GM12878 (cell line): ENCODE data around the gene CEP57. TPM values are rescaled to one million over a fixed set of nuclear protein-coding genes. Genes with fewer than 3 reads are reported as not detected.

Experiments
- ATAC-seq: fragments of 200-7000 bp; cut with Tn5 transposase; 3 replicates; pipeline ENCODE4 v1.9.1; 2020; ENCODE audit warnings: mild to moderate bottlenecking, moderate library complexity
- BruUV-seq: library from RNA; stranded (reverse); fragments of 400-500 nt; replicated peaks from 2 replicates; lab custom pipeline; 2021; lab: Mats Ljungman, UMichigan
- CTCF ChIA-PET: fragments of 300-600 bp; sonication (Branson Sonifier 250); formaldehyde crosslinking; extraction: SDS; loops from one replicate; lab custom pipeline; 2021; ENCODE audit warnings: inconsistent platforms; lab: Yijun Ruan, JAX
- POLR2A ChIA-PET: fragments of 350-600 bp; formaldehyde crosslinking; extraction: SDS; loops from one replicate; lab custom pipeline; 2021; ENCODE audit warnings: inconsistent platforms; lab: Charles Lee
- RAD21 ChIA-PET: fragments of 300-600 bp; sonication (Branson Sonifier 250); formaldehyde crosslinking; loops from one replicate; lab custom pipeline; 2023; ENCODE audit warnings: antibody characterized with exemption; ENCODE audit not compliant: unreplicated experiment; lab: Charles Lee
- SMC1A ChIA-PET: fragments of 300-600 bp; sonication (Branson Sonifier 250); formaldehyde crosslinking; loops from one replicate; lab custom pipeline; 2023; ENCODE audit not compliant: unreplicated experiment, uncharacterized antibody; lab: Charles Lee
- DNase-seq: peaks from one replicate; pipeline ENCODE4 v3.0.0-alpha.2; 2011; ENCODE audit warnings: low read depth, low spot score
- FAIRE-seq: peaks from 3 replicates; lab custom pipeline; 2011; peaks lifted over from hg19 to GRCh38; lab: Jason Lieb, UNC
- H2AFZ ChIP-seq: 2 replicates; pipeline ENCODE4 v1.6.0; 2011; ENCODE audit warnings: low read depth, low read length, control low read depth; ENCODE audit not compliant: control insufficient read depth
- H3K27ac ChIP-seq: 2 replicates; pipeline ENCODE4 v1.5.1; 2011; ENCODE audit warnings: control low read depth; ENCODE audit not compliant: control insufficient read depth, insufficient read depth
- H3K27me3 ChIP-seq, 2 experiments: replicated peaks in 1 of 2; 2 replicates each; pipeline versions ENCODE4 v1.6.0 to v1.6.1; 2011; ENCODE audit warnings: low read length in 1 of 2; ENCODE audit not compliant: control insufficient read depth in 2 of 2, insufficient read depth in 2 of 2
- H3K36me3 ChIP-seq, 2 experiments: 2 replicates each; pipeline ENCODE4 v1.5.1; 2011; ENCODE audit warnings: low read length in 1 of 2; ENCODE audit not compliant: control insufficient read depth in 2 of 2, insufficient read depth in 2 of 2
- H3K4me1 ChIP-seq: 2 replicates; pipeline ENCODE4 v1.6.1; 2011; ENCODE audit warnings: mild to moderate bottlenecking, low read length, moderate library complexity, mixed read lengths; ENCODE audit not compliant: control insufficient read depth, insufficient read depth
- H3K4me2 ChIP-seq: 2 replicates; pipeline ENCODE4 v1.6.0; 2011; ENCODE audit warnings: control low read depth; ENCODE audit not compliant: control insufficient read depth, insufficient read depth
- H3K4me3 ChIP-seq: fragments of 200-600 bp; sonication (generic); 2 replicates; pipeline ENCODE4 v1.5.1; 2016
- H3K79me2 ChIP-seq: 2 replicates; pipeline ENCODE4 v1.6.0; 2011; ENCODE audit warnings: low read length; ENCODE audit not compliant: control insufficient read depth, insufficient read depth
- H3K9ac ChIP-seq: 2 replicates; pipeline ENCODE4 v1.8.0; 2011; ENCODE audit warnings: low read length, control low read depth, mixed read lengths; ENCODE audit not compliant: control insufficient read depth, insufficient read depth
- H3K9me3 ChIP-seq: replicated peaks from 3 replicates; pipeline ENCODE4 v1.5.1; 2011; ENCODE audit warnings: mild to moderate bottlenecking, low read length; ENCODE audit not compliant: control insufficient read depth, insufficient read depth
- H4K20me1 ChIP-seq: 2 replicates; pipeline ENCODE4 v1.6.0; 2011; ENCODE audit not compliant: control insufficient read depth, insufficient read depth
- SMARCA5 ChIP-seq: fragments of 450-650 bp; IDR thresholded peaks from 2 replicates; pipeline ENCODE4 v1.6.1; 2017; ENCODE audit warnings: mild to moderate bottlenecking
- SMC3 ChIP-seq: IDR thresholded peaks from 2 replicates; pipeline ENCODE4 v1.6.1; 2011; ENCODE audit warnings: low read length, improper control_type of control experiment, borderline replicate concordance
- SRF ChIP-seq, 2 experiments: IDR thresholded peaks; 2 replicates each; pipeline ENCODE4 v1.6.1; 2011; ENCODE audit warnings: low read depth in 2 of 2, low read length in 2 of 2, mild to moderate bottlenecking in 1 of 2, moderate library complexity in 1 of 2
- STAT3 ChIP-seq: IDR thresholded peaks from 2 replicates; pipeline ENCODE4 v1.6.1; 2011; ENCODE audit warnings: low read depth, low read length, improper control_type of control experiment
- SUZ12 ChIP-seq: fragments of 200-600 bp; sonication (generic); IDR thresholded peaks from one replicate; pipeline ENCODE4 v1.6.1; 2018; ENCODE audit warnings: antibody characterized with exemption, mild to moderate bottlenecking; ENCODE audit not compliant: unreplicated experiment
- YY1 ChIP-seq: IDR thresholded peaks from 2 replicates; pipeline ENCODE4 v1.6.1; 2011; ENCODE audit warnings: low read depth, mild to moderate bottlenecking, low read length
- WGBS: methylation state at CpG from one replicate; pipeline ENCODE4 v1.1.6; 2016; ENCODE audit warnings: low lambda C conversion rate; ENCODE audit not compliant: insufficient replicate concordance, insufficient coverage; ENCODE audit errors: missing lambda C conversion rate; 5-methylcytosine and 5-hydroxymethylcytosine counted together
- in situ Hi-C: fragments of 300-500 bp; cut with MboI; formaldehyde crosslinking; loops from 9 replicates; pipeline ENCODE4 v1.14.3; 2018; ENCODE audit warnings: mixed read lengths
- intact Hi-C: fragments of 100-400 bp; cut with micrococcal nuclease; formaldehyde crosslinking; loops from one replicate; pipeline ENCODE4 v1.14.2; 2022; ENCODE audit not compliant: unreplicated experiment
- polyA plus RNA-seq, 11 experiments: library from polyadenylated mRNA; depleted of rRNA in 4 of 11; unstranded in 6 of 11; stranded (reverse) in 5 of 11; fragments of >200 nt; fragmentation: Nextera tagmentation in 4 of 11; fragmentation: Illumina TruSeq in 1 of 11; extraction: Ambion mirVana in 4 of 11; extraction: Trizol in 1 of 11; gene quantifications; 1 replicate in 1 of 11; 2 replicates in 10 of 11; pipeline versions ENCODE4 v1.2.1 to v1.2.3, GENCODE V29; 2011 to 2016; ENCODE audit warnings: inconsistent platforms in 2 of 11, missing spikeins in 2 of 11, low read depth in 1 of 11
- total RNA-seq, 4 experiments: library from RNA; depleted of rRNA in 3 of 4; stranded (reverse); fragments of >200 nt in 3 of 4; fragmentation: Illumina TruSeq in 1 of 4; extraction: Trizol in 1 of 4; gene quantifications; 2 replicates each; pipeline versions ENCODE4 v1.2.1 to v1.2.3, GENCODE V29; 2013 to 2021
- TF ChIP-seq, protein P1 (sequence below): fragments of 450-650 bp; IDR thresholded peaks from 2 replicates; pipeline ENCODE4 v1.6.1; 2016; ENCODE audit warnings: mild to moderate bottlenecking, moderate library complexity, borderline replicate concordance
- TF ChIP-seq, protein P2 (sequence below): fragments of 450-650 bp; IDR thresholded peaks from 2 replicates; pipeline ENCODE4 v1.6.1; 2018; ENCODE audit warnings: mild to moderate bottlenecking, low read depth, moderate library complexity; ENCODE audit not compliant: partially characterized antibody
- TF ChIP-seq, protein P3 (sequence below): fragments of 450-650 bp; IDR thresholded peaks from 2 replicates; pipeline ENCODE4 v1.6.1; 2017; ENCODE audit warnings: mild to moderate bottlenecking, moderate library complexity

Gene CEP57
- total and polyA plus RNA-seq, 10 of the 15 experiments (the other 5 are each of a cell fraction or from before 2014, with no cell fraction given) = 19.4 to 85.4 (median 56.8) TPM

DNA sequence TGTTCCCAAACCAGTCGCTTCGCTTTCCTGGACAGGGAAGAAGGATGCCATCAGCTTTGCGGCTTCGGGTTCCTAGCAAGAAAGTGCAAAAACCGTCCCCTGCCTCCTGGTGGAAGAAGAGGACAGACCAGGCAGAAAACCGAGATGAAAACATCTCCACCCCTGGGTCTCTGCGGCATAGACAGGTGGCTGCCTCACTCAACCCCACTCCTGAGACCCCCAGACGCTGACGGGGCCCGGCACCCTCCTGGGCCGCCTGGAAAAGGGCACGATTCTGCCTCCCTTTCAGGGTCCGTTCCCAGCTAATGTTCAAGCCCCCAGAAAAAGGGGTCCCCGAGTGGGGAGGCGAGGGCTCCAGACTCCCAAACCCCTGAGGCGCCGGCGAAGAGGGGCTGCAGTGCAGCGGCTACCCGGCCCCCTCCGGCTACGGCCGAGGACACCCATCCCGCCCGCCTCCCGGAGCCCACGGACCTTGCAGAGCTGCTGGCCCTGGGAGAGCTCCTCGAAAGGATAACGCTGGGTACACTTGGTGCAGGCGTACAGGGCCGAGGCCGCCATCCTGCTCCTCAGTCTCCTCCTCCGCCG, 1.3 kb upstream of the CEP57 start:
- no TSS peak for BruUV-seq
- TF ChIP-seq, protein P1, sequence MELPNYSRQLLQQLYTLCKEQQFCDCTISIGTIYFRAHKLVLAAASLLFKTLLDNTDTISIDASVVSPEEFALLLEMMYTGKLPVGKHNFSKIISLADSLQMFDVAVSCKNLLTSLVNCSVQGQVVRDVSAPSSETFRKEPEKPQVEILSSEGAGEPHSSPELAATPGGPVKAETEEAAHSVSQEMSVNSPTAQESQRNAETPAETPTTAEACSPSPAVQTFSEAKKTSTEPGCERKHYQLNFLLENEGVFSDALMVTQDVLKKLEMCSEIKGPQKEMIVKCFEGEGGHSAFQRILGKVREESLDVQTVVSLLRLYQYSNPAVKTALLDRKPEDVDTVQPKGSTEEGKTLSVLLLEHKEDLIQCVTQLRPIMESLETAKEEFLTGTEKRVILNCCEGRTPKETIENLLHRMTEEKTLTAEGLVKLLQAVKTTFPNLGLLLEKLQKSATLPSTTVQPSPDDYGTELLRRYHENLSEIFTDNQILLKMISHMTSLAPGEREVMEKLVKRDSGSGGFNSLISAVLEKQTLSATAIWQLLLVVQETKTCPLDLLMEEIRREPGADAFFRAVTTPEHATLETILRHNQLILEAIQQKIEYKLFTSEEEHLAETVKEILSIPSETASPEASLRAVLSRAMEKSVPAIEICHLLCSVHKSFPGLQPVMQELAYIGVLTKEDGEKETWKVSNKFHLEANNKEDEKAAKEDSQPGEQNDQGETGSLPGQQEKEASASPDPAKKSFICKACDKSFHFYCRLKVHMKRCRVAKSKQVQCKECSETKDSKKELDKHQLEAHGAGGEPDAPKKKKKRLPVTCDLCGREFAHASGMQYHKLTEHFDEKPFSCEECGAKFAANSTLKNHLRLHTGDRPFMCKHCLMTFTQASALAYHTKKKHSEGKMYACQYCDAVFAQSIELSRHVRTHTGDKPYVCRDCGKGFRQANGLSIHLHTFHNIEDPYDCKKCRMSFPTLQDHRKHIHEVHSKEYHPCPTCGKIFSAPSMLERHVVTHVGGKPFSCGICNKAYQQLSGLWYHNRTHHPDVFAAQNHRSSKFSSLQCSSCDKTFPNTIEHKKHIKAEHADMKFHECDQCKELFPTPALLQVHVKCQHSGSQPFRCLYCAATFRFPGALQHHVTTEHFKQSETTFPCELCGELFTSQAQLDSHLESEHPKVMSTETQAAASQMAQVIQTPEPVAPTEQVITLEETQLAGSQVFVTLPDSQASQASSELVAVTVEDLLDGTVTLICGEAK = no peak
- no peak for TF ChIP-seq STAT3
- TF ChIP-seq, protein P2, sequence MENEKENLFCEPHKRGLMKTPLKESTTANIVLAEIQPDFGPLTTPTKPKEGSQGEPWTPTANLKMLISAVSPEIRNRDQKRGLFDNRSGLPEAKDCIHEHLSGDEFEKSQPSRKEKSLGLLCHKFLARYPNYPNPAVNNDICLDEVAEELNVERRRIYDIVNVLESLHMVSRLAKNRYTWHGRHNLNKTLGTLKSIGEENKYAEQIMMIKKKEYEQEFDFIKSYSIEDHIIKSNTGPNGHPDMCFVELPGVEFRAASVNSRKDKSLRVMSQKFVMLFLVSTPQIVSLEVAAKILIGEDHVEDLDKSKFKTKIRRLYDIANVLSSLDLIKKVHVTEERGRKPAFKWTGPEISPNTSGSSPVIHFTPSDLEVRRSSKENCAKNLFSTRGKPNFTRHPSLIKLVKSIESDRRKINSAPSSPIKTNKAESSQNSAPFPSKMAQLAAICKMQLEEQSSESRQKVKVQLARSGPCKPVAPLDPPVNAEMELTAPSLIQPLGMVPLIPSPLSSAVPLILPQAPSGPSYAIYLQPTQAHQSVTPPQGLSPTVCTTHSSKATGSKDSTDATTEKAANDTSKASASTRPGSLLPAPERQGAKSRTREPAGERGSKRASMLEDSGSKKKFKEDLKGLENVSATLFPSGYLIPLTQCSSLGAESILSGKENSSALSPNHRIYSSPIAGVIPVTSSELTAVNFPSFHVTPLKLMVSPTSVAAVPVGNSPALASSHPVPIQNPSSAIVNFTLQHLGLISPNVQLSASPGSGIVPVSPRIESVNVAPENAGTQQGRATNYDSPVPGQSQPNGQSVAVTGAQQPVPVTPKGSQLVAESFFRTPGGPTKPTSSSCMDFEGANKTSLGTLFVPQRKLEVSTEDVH = no peak
- TF ChIP-seq, protein P3, sequence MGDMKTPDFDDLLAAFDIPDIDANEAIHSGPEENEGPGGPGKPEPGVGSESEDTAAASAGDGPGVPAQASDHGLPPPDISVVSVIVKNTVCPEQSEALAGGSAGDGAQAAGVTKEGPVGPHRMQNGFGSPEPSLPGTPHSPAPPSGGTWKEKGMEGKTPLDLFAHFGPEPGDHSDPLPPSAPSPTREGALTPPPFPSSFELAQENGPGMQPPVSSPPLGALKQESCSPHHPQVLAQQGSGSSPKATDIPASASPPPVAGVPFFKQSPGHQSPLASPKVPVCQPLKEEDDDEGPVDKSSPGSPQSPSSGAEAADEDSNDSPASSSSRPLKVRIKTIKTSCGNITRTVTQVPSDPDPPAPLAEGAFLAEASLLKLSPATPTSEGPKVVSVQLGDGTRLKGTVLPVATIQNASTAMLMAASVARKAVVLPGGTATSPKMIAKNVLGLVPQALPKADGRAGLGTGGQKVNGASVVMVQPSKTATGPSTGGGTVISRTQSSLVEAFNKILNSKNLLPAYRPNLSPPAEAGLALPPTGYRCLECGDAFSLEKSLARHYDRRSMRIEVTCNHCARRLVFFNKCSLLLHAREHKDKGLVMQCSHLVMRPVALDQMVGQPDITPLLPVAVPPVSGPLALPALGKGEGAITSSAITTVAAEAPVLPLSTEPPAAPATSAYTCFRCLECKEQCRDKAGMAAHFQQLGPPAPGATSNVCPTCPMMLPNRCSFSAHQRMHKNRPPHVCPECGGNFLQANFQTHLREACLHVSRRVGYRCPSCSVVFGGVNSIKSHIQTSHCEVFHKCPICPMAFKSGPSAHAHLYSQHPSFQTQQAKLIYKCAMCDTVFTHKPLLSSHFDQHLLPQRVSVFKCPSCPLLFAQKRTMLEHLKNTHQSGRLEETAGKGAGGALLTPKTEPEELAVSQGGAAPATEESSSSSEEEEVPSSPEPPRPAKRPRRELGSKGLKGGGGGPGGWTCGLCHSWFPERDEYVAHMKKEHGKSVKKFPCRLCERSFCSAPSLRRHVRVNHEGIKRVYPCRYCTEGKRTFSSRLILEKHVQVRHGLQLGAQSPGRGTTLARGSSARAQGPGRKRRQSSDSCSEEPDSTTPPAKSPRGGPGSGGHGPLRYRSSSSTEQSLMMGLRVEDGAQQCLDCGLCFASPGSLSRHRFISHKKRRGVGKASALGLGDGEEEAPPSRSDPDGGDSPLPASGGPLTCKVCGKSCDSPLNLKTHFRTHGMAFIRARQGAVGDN = no peak
- no peak for TF ChIP-seq SMC3
- 0 out of 2 replicates have a peak, but pooled peaks have one; percentile 51 for TF ChIP-seq SMARCA5
- TF ChIP-seq YY1 = peak; percentile 85; the same call in 1 of the 2 replicates
- TF ChIP-seq SUZ12 = no peak
- TF ChIP-seq SRF (IDR thresholded peaks at IDR 0.05; ENCODE audit: low read depth in 2 of 2, low read length in 2 of 2) = no peak

More for the DNA sequence above, 1.3 kb upstream of the CEP57 start:
- POLR2A ChIA-PET = interaction anchor here (0.6 to 5.5 kb wide), 10 partner anchors 10 to 722 kb away, joined by 3 to 29 read pairs (median 8); partner anchors contain the start of genes CCDC82, JRKL, SESN3 and SRSF8
- H3K79me2 ChIP-seq = peaks cover 59% of the 10 kb centered on the region
- ATAC-seq = peak; percentile 6; the same call in 2 of the 3 replicates
- no peak for DNase-seq
- intact Hi-C loops (loop anchor here (1.0 to 10.0 kb wide), 3 partner anchors 600 to 824 kb away; partner anchors contain the start of gene CCDC82), in situ Hi-C loops (no loop called here)
- peak overlapping the region; percentile 75 for H2AFZ ChIP-seq
- peak overlapping the region; percentile 90 for H3K27ac ChIP-seq
- peak overlapping the region; percentile 19 for H3K4me2 ChIP-seq
- H4K20me1 ChIP-seq = no peaks in the 10 kb centered on the region
- H3K9ac ChIP-seq = peak overlapping the region; percentile 94
- no peaks in the 10 kb centered on the region for H3K9me3 ChIP-seq
- 2% methylated on average over 34 of the region's 34 CpGs for WGBS
- H3K4me1 ChIP-seq = 0 out of 2 replicates have a peak, but pooled peaks cover 3% of the 10 kb centered on the region
- RAD21 ChIA-PET = interaction anchor here (1.0 to 3.1 kb wide), 7 partner anchors 9 to 720 kb away, joined by 3 to 12 read pairs (median 6); partner anchors contain the start of genes CCDC82 and JRKL
- peaks cover 0 to 7% of the 10 kb centered on the region in 2 experiments; a peak in 3 of 4 replicates for H3K36me3 ChIP-seq
- FAIRE-seq = no peak
- SMC1A ChIA-PET = interaction anchor here (0.5 to 5.6 kb wide), 12 partner anchors 10 to 728 kb away, joined by 3 to 37 read pairs (median 4); partner anchors contain the start of genes CCDC82, JRKL and SESN3
- H3K4me3 ChIP-seq = peak overlapping the region; percentile 85
- CTCF ChIA-PET = interaction anchor here (0.6 to 3.3 kb wide), 12 partner anchors 9 to 675 kb away, joined by 3 to 16 read pairs (median 4); partner anchors contain the start of genes CCDC82, JRKL and MAML2
- no peaks in the 10 kb centered on the region for H3K27me3 ChIP-seq
